ENCODE data around the gene IQGAP1. TPM values are rescaled to one million over a fixed set of nuclear protein-coding genes. Genes with fewer than 3 reads are reported as not detected.

The IQGAP1 gene
- 100 to 1,000 TPM; 162 to 334 (median 168) TPM for total RNA-seq

DNA sequence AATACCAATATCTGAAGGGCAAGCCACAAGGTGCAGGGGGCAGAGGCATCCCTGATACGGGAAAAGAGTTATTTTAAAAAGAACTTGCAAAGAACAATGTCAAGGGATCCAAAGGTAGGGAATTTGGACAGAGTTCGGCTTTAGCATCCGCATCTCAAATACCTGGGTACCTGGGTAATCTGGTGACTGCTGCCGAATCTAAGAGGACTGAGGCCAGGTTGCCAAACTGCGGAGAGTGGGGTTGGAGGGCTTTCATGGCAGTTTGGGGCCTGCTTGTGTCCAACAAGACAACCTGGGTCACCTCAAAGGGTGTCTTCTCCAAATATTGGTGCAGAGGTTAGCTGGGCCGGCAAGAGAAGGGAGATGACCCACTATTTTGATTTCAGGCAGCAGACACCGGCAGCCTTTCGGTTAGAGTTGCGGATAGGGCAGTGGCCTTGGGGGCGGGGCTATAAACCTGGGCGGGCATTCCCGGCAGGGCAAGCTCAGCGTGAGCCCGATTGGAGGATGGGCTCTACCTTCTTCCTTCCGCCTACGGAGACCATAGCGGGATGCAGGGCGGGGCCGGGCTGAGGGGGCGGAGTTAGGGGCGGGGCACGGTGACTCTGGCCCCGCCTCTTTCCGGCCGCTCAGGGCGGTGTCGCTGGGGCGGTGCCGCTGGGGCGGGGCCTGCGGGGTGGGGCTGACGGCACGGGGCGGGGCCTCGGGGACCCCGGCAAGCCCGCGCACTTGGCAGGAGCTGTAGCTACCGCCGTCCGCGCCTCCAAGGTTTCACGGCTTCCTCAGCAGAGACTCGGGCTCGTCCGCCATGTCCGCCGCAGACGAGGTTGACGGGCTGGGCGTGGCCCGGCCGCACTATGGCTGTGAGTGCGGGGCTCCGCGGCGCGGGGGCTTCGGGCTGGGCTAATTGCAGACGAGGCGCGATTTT is at the start of gene IQGAP1:
Gene IQGAP1, plus strand, starts transcription at position 709 of the 928 bp plus-strand sequence. Its CDS starts 100 bp downstream, at position 809.
- peak; percentile 97 to 99 (median 98) for DNase-seq

GRCh38 chr15:90338532-90338931 is 49.5 kb upstream of the IQGAP1 start:
- H3K36me3 ChIP-seq: no peaks in the 10 kb centered on the region
- peaks cover 0 to under 1% (median 0%) of the 10 kb centered on the region in 4 donors for H3K4me1 ChIP-seq
- no peak overlapping the region for H3K4me3 ChIP-seq
- H3K9me3 ChIP-seq: no peaks in the 10 kb centered on the region
- TF ChIP-seq CTCF (IDR thresholded peaks at IDR 0.05) (no peak), POLR2A (IDR thresholded peaks at IDR 0.05) (no peak)
- DNase-seq: no peak
- H3K27ac ChIP-seq: no peak overlapping the region
- H3K27me3 ChIP-seq: no peaks in the 10 kb centered on the region

More for the DNA sequence above, at the start of gene IQGAP1:
- Histone ChIP-seq H3K9me3 (no peaks in the 10 kb centered on the region), H3K27me3 (no peaks in the 10 kb centered on the region), H3K4me3 (peak within 1 kb of the TSS; percentile 73 to 100 (median 88)), H3K36me3 (peaks cover 0 to 11% (median 0%) of the 10 kb centered on the region in 3 donors), H3K27ac (peak within 1 kb of the TSS; percentile 92 to 100 (median 98)), H3K4me1 (peaks cover 0 to 28% (median 11%) of the 10 kb centered on the region in 4 donors)
- peak; percentile 92 for TF ChIP-seq POLR2A (IDR thresholded peaks at IDR 0.05)
- no peak for TF ChIP-seq CTCF (IDR thresholded peaks at IDR 0.05)

DNA sequence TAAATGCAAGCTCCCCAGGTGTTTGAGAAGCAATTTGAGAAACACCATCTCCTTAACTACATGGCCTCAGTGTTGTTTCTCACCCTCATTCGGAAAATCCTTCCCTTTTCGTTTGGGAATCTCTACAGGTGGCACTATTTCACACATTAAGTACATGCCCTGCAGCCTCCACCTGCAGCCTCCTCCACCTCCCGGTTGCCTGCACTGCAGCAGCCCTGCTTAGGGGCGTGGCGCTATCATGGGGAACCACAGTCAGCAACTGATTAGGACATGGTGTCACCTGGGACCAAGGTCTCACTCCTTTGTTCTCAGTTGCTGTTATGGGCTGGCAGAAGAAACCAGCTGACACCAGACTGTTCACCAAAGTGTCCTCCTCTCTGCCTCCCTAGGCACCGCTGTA is 47.7 kb upstream of the IQGAP1 start:
- Histone ChIP-seq H3K9me3 (no peaks in the 10 kb centered on the region), H3K4me3 (no peak overlapping the region), H3K36me3 (no peaks in the 10 kb centered on the region), H3K27ac (no peak overlapping the region), H3K4me1 (no peaks in the 10 kb centered on the region), H3K27me3 (no peaks in the 10 kb centered on the region)
- peak in 2 of 3 donors; percentile 73 to 79 for DNase-seq
- TF ChIP-seq POLR2A (IDR thresholded peaks at IDR 0.05) (no peak), CTCF (IDR thresholded peaks at IDR 0.05) (peak in 2 of 6 experiments; percentile 35 to 36)

GRCh38 chr15:90343302-90343790 is 44.7 kb upstream of the IQGAP1 start:
- no peak for DNase-seq
- Histone ChIP-seq H3K4me1 (no peaks in the 10 kb centered on the region), H3K4me3 (no peak overlapping the region), H3K36me3 (no peaks in the 10 kb centered on the region), H3K27me3 (no peaks in the 10 kb centered on the region), H3K27ac (no peak overlapping the region), H3K9me3 (no peaks in the 10 kb centered on the region)
- no peak for TF ChIP-seq CTCF (IDR thresholded peaks at IDR 0.05)
- no peak for TF ChIP-seq POLR2A (IDR thresholded peaks at IDR 0.05)

DNA sequence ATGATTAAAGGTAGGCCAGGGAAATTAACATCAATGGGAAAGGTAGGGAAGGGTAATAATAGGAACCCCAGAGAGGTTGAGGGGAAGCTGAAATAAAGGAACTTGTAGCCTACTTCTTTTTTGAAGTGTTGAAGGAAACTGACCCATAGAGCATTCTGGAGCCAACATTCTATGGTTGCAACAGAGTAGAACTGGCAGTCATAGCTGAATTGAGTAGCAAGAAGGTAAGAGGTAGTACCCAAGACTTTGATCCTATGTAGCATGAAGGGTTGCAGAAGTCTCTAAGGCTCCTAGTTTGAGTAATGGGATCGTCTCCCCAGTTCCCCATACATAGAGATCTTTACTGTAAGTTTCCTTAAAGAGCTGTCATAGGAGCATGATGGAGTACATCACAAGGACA is 43.4 kb upstream of the IQGAP1 start:
- DNase-seq: no peak
- no peaks in the 10 kb centered on the region for H3K9me3 ChIP-seq
- no peak overlapping the region for H3K4me3 ChIP-seq

More for the DNA sequence above, 43.4 kb upstream of the IQGAP1 start:
- Histone ChIP-seq H3K4me1 (no peaks in the 10 kb centered on the region), H3K27me3 (no peaks in the 10 kb centered on the region), H3K27ac (no peak overlapping the region), H3K36me3 (no peaks in the 10 kb centered on the region)
- TF ChIP-seq CTCF (IDR thresholded peaks at IDR 0.05) (no peak), POLR2A (IDR thresholded peaks at IDR 0.05) (no peak)

Measured in Peyer's patch (tissue), 4 donors.